Stomach (tissue), 4 donors: Measurements from ENCODE around the gene WHAMM.

Source experiments
- EP300 ChIP-seq: sonication (generic); formaldehyde crosslinking; IDR thresholded peaks from one replicate; pipeline ENCODE4 v1.6.1; 2017; ENCODE audit warnings: antibody characterized with exemption
- POLR2A ChIP-seq, 4 donors: fragments of 450-650 bp; IDR thresholded peaks; one replicate each; pipeline ENCODE4 v1.6.1; 2016; ENCODE audit warnings: antibody characterized with exemption in 4 of 4, control low read depth in 2 of 4, mild to moderate bottlenecking in 1 of 4, moderate library complexity in 1 of 4
- POLR2AphosphoS5 ChIP-seq, 3 donors: sonication (generic); formaldehyde crosslinking; IDR thresholded peaks; one replicate each; pipeline ENCODE4 v1.6.1; 2016; ENCODE audit warnings: antibody characterized with exemption in 3 of 3
- TF ChIP-seq, protein P1 (sequence below), 7 experiments: fragments of 450-650 bp in 4 of 7; fragments of 200-600 bp in 3 of 7; sonication (generic) in 3 of 7; IDR thresholded peaks; one replicate each; pipeline ENCODE4 v1.5.1; 2016 to 2019; ENCODE audit warnings: antibody characterized with exemption in 7 of 7, control low read depth in 2 of 7, mild to moderate bottlenecking in 1 of 7

DNA sequence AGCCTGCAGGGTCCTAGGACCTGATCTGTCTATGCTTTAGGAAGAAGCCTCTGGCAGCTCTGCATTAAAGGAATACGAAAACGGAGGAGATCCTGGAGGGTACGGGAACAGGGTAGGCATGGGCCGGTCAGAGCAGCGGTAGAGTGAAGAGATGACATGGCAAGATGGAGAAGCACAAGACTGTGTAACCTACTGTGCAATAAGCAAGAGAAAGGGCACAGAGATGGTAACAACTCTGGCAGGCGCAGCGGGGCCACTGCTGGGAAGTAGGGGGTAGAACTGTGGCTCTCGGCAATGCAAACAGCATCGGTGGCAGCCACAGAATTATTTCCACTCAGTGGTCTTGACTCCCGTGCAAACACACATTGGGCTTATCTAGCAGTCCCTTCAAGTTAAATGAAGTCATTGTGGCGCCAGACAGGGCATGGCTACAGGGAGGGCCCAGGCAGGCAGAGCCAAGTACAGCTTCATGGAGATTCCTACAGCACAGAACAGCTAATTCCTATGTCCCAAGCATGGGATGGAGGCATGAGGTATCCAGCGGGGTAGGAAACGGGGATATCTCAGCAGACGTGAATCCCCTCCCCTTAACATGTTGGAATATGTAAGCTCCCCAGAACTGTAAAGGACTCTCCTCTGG is 28.8 kb downstream of the WHAMM start:
- no peak for TF ChIP-seq POLR2AphosphoS5 (IDR thresholded peaks at IDR 0.05)
- TF ChIP-seq EP300 = no peak
- TF ChIP-seq, protein P1, sequence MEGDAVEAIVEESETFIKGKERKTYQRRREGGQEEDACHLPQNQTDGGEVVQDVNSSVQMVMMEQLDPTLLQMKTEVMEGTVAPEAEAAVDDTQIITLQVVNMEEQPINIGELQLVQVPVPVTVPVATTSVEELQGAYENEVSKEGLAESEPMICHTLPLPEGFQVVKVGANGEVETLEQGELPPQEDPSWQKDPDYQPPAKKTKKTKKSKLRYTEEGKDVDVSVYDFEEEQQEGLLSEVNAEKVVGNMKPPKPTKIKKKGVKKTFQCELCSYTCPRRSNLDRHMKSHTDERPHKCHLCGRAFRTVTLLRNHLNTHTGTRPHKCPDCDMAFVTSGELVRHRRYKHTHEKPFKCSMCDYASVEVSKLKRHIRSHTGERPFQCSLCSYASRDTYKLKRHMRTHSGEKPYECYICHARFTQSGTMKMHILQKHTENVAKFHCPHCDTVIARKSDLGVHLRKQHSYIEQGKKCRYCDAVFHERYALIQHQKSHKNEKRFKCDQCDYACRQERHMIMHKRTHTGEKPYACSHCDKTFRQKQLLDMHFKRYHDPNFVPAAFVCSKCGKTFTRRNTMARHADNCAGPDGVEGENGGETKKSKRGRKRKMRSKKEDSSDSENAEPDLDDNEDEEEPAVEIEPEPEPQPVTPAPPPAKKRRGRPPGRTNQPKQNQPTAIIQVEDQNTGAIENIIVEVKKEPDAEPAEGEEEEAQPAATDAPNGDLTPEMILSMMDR (IDR thresholded peaks at IDR 0.05) = no peak
- TF ChIP-seq POLR2A (IDR thresholded peaks at IDR 0.05) = no peak
